Head of caudate nucleus (tissue), 42 donors: Measurements from ENCODE around the gene SYCP2L.
"Not testable (repeated sequence)": the region's sequence is repeated elsewhere in the genome, so short reads cannot be mapped to it uniquely, and the experiment has no call there.

Experiments used
- DNase-seq, 42 donors: peaks; one replicate each; pipeline versions ENCODE4 v3.0.0 to v3.0.0-alpha.2; 2020 to 2021; ENCODE audit warnings: mixed read lengths in 7 of 42
- intact Hi-C: fragments of 100-400 bp; cut with DNase I; formaldehyde crosslinking; loops from one replicate; pipeline ENCODE4 v1.15.0; 2022

Gene SYCP2L

GRCh38 chr6:10886691-10887502, at the start of gene SYCP2L:
SYCP2L (plus strand) TSS chr6:10887052; CDS start chr6:10887127, 75 bp downstream.
- intact Hi-C loops = no loop called here
- DNase-seq = peak in 3 of 42 donors; percentile 4 to 28 (median 7)

GRCh38 chr6:10837622-10837994, 49.2 kb upstream of the SYCP2L start:
- intact Hi-C loops = no loop called here
- peak in 8 of 42 donors; percentile 3 to 30 (median 10) for DNase-seq

GRCh38 chr6:10837995-10838793, 48.7 kb upstream of the SYCP2L start, which contains the start of gene MAK:
MAK (minus strand) TSS chr6:10838539; CDS start chr6:10830648, 7,891 bp downstream.
- DNase-seq = peak; percentile 65 to 94 (median 85)
- intact Hi-C loops = no loop called here

- DNase-seq = no peak
- intact Hi-C loops = no loop called here
These were observed 48.0 kb upstream of the SYCP2L start for GRCh38 chr6:10838794-10839333.

GRCh38 chr6:10843554-10843953, 43.3 kb upstream of the SYCP2L start:
- intact Hi-C loops = no loop called here
- DNase-seq = no peak

GRCh38 chr6:10847684-10848083, 39.2 kb upstream of the SYCP2L start:
- intact Hi-C loops = no loop called here
- peak in 1 of 42 donors; percentile 33 for DNase-seq

GRCh38 chr6:10849901-10850300, 37.0 kb upstream of the SYCP2L start:
- intact Hi-C loops = no loop called here
- peak in 1 of 42 donors; percentile 2 for DNase-seq

- no peak for DNase-seq
- intact Hi-C loops = no loop called here
These were observed 36.1 kb upstream of the SYCP2L start for GRCh38 chr6:10850728-10851127.

- intact Hi-C loops = no loop called here
- peak in 1 of 42 donors; percentile 15 for DNase-seq
These were observed 34.4 kb upstream of the SYCP2L start for GRCh38 chr6:10852361-10852960.

GRCh38 chr6:10853849-10854300, 33.0 kb upstream of the SYCP2L start:
- DNase-seq = peak in 1 of 42 donors; percentile 13
- intact Hi-C loops = not testable (repeated sequence)

- intact Hi-C loops = no loop called here
- peak in 1 of 42 donors; percentile 4 for DNase-seq
These were observed 31.8 kb upstream of the SYCP2L start for GRCh38 chr6:10854922-10855632.

GRCh38 chr6:10857259-10857658, 29.6 kb upstream of the SYCP2L start:
- intact Hi-C loops = no loop called here
- peak in 1 of 42 donors; percentile 6 for DNase-seq

GRCh38 chr6:10861086-10861485, 25.8 kb upstream of the SYCP2L start:
- DNase-seq = no peak
- intact Hi-C loops = no loop called here

GRCh38 chr6:10862361-10862760, 24.5 kb upstream of the SYCP2L start:
- peak in 1 of 42 donors; percentile 9 for DNase-seq
- intact Hi-C loops = no loop called here

GRCh38 chr6:10863031-10863430, 23.8 kb upstream of the SYCP2L start:
- peak in 1 of 42 donors; percentile 5 for DNase-seq
- intact Hi-C loops = not testable (repeated sequence)

- peak in 1 of 42 donors; percentile 3 for DNase-seq
- intact Hi-C loops = not testable (repeated sequence)
These were observed 20.1 kb upstream of the SYCP2L start for GRCh38 chr6:10866709-10867108.

- peak in 1 of 42 donors; percentile 2 for DNase-seq
- intact Hi-C loops = no loop called here
These were observed 18.9 kb upstream of the SYCP2L start for GRCh38 chr6:10867952-10868351.

GRCh38 chr6:10873374-10873773, 13.5 kb upstream of the SYCP2L start:
- DNase-seq = no peak
- intact Hi-C loops = no loop called here

- intact Hi-C loops = no loop called here
These were observed 12.6 kb upstream of the SYCP2L start for GRCh38 chr6:10874207-10874606.

More at GRCh38 chr6:10874207-10874606, 12.6 kb upstream of the SYCP2L start:
- DNase-seq = no peak
